ENCODE results near the gene TIMP3. TPM values are rescaled to one million over a fixed set of nuclear protein-coding genes. Genes with fewer than 3 reads are reported as not detected.

Gene TIMP3
- total RNA-seq, 4 donors from 2014 or later = 300 to 1,106 (median 939) TPM

GRCh38 chr22:32877196-32877595 lies 75.7 kb downstream of the TIMP3 start:
- Histone ChIP-seq H3K36me3 (no peaks in the 10 kb centered on the region), H3K9me3 (no peaks in the 10 kb centered on the region), H3K4me3 (no peak overlapping the region), H3K27me3 (no peaks in the 10 kb centered on the region), H3K27ac (no peak overlapping the region), H3K4me1 (peaks cover 0 to 3% (median 0%) of the 10 kb centered on the region in 4 donors)
- no peak for DNase-seq (ENCODE audit: low spot score in 2 of 2)
- TF ChIP-seq CTCF (IDR thresholded peaks at IDR 0.05) = no peak
- 98 to 100% methylated on average over 3 of the region's 3 CpGs for WGBS, 2 donors

GRCh38 chr22:32879550-32879949 lies 78.0 kb downstream of the TIMP3 start:
- H3K4me1 ChIP-seq = peaks cover 0 to 3% (median 0%) of the 10 kb centered on the region in 4 donors
- no peaks in the 10 kb centered on the region for H3K27me3 ChIP-seq
- H3K9me3 ChIP-seq = no peaks in the 10 kb centered on the region
- DNase-seq (ENCODE audit: low spot score in 2 of 2) = no peak
- 81 to 86% methylated on average over 1 of the region's 1 CpG for WGBS, 2 donors
- H3K36me3 ChIP-seq = no peaks in the 10 kb centered on the region
- TF ChIP-seq POLR2A (IDR thresholded peaks at IDR 0.05) (no peak), CTCF (IDR thresholded peaks at IDR 0.05) (no peak), EP300 (IDR thresholded peaks at IDR 0.05) (no peak)
- no peak overlapping the region for H3K27ac ChIP-seq
- H3K4me3 ChIP-seq = no peak overlapping the region

GRCh38 chr22:32880061-32880460 lies 78.6 kb downstream of the TIMP3 start:
- WGBS, 2 donors = 45 to 92% methylated on average over 1 to 2 of the region's 2 CpGs
- Histone ChIP-seq H3K36me3 (no peaks in the 10 kb centered on the region), H3K4me1 (peaks cover 0 to 3% (median 0%) of the 10 kb centered on the region in 4 donors), H3K4me3 (no peak overlapping the region), H3K27ac (no peak overlapping the region), H3K9me3 (no peaks in the 10 kb centered on the region), H3K27me3 (no peaks in the 10 kb centered on the region)
- TF ChIP-seq POLR2A (IDR thresholded peaks at IDR 0.05) (no peak), CTCF (IDR thresholded peaks at IDR 0.05) (no peak), EP300 (IDR thresholded peaks at IDR 0.05) (no peak)
- no peak for DNase-seq (ENCODE audit: low spot score in 2 of 2)

- peaks cover 0 to 3% (median 0%) of the 10 kb centered on the region in 4 donors for H3K4me1 ChIP-seq
- DNase-seq (ENCODE audit: low spot score in 2 of 2) = no peak
- no peak overlapping the region for H3K27ac ChIP-seq
- TF ChIP-seq EP300 (IDR thresholded peaks at IDR 0.05) (no peak), POLR2A (IDR thresholded peaks at IDR 0.05) (no peak), CTCF (IDR thresholded peaks at IDR 0.05) (no peak)
- 86 to 89% methylated on average over 7 of the region's 7 CpGs for WGBS, 2 donors
- H3K27me3 ChIP-seq = no peaks in the 10 kb centered on the region
- H3K9me3 ChIP-seq = no peaks in the 10 kb centered on the region
- H3K4me3 ChIP-seq = no peak overlapping the region
- H3K36me3 ChIP-seq = no peaks in the 10 kb centered on the region
Measured at GRCh38 chr22:32880505-32880892, 79.0 kb downstream of the TIMP3 start.

- 35 to 53% methylated on average over 20 of the region's 20 CpGs for WGBS, 2 donors
- no peak for DNase-seq (ENCODE audit: low spot score in 2 of 2)
- no peak for TF ChIP-seq CTCF (IDR thresholded peaks at IDR 0.05)
- no peak for TF ChIP-seq POLR2A (IDR thresholded peaks at IDR 0.05)
- no peak for TF ChIP-seq EP300 (IDR thresholded peaks at IDR 0.05)
Measured at GRCh38 chr22:32880893-32881596, 79.5 kb downstream of the TIMP3 start.

More at GRCh38 chr22:32880893-32881596, 79.5 kb downstream of the TIMP3 start:
- no peak overlapping the region for H3K4me3 ChIP-seq
- no peaks in the 10 kb centered on the region for H3K9me3 ChIP-seq
- peaks cover 0 to 3% (median 0%) of the 10 kb centered on the region in 4 donors for H3K4me1 ChIP-seq
- H3K27me3 ChIP-seq = no peaks in the 10 kb centered on the region
- H3K27ac ChIP-seq = no peak overlapping the region
- no peaks in the 10 kb centered on the region for H3K36me3 ChIP-seq

Measured in tibial nerve (tissue), 4 donors.